A549 (cell line): ENCODE measurements around the gene SLC25A47. TPM values are rescaled to one million over a fixed set of nuclear protein-coding genes. Genes with fewer than 3 reads are reported as not detected.
"Not testable (repeated sequence)": the region's sequence is repeated elsewhere in the genome, so short reads cannot be mapped to it uniquely, and the experiment has no call there.

ENCODE experiments used
- ATAC-seq, 2 experiments: fragments of 200-7000 bp in 1 of 2; fragments of >200 bp in 1 of 2; cut with Nextera tagmentation in 1 of 2; cut with Tn5 transposase in 1 of 2; 3 replicates each; pipeline versions ENCODE4 v1.8.0 to v1.9.1; 2018 to 2020; ENCODE audit warnings: mild to moderate bottlenecking in 1 of 2, moderate library complexity in 1 of 2
- CTCF ChIA-PET: fragments of 300-600 bp; sonication (Branson Sonifier 250); formaldehyde crosslinking; extraction: SDS; loops from one replicate; lab custom pipeline; 2021; ENCODE audit warnings: antibody characterized with exemption, inconsistent platforms; lab: Yijun Ruan, JAX
- POLR2A ChIA-PET: fragments of 350-600 bp; formaldehyde crosslinking; extraction: SDS; loops from one replicate; lab custom pipeline; 2021; ENCODE audit warnings: antibody characterized with exemption, inconsistent platforms; lab: Yijun Ruan, JAX
- DNase-seq, 2 experiments: peaks; one replicate each; pipeline versions ENCODE4 v3.0.0 to v3.0.0-alpha.2; 2011 to 2016; ENCODE audit warnings: low read depth in 1 of 2, low spot score in 1 of 2
- FAIRE-seq: peaks from 2 replicates; lab custom pipeline; 2011; peaks lifted over from hg19 to GRCh38; lab: Jason Lieb, UNC
- H3K27ac ChIP-seq, 2 experiments: fragments of >200 bp; sonication (Bioruptor Twin); formaldehyde crosslinking; 3 replicates each; pipeline ENCODE4 v1.5.1; 2016 to 2017
- H3K4me1 ChIP-seq: fragments of >200 bp; sonication (Bioruptor Twin); formaldehyde crosslinking; 3 replicates; pipeline ENCODE4 v1.6.1; 2016
- H3K4me2 ChIP-seq: fragments of >200 bp; sonication (Bioruptor Twin); formaldehyde crosslinking; 3 replicates; pipeline ENCODE4 v1.6.1; 2016
- H3K4me3 ChIP-seq: fragments of >200 bp; sonication (Bioruptor Twin); formaldehyde crosslinking; 3 replicates; pipeline ENCODE4 v1.5.1; 2016
- H3K9me3 ChIP-seq: fragments of >200 bp; sonication (Bioruptor Twin); formaldehyde crosslinking; 3 replicates; pipeline ENCODE4 v1.6.1; 2016
- CEBPB ChIP-seq, 2 experiments: fragments of >200 bp in 1 of 2; sonication (Bioruptor Twin) in 1 of 2; formaldehyde crosslinking in 1 of 2; IDR thresholded peaks; 2 replicates each; pipeline ENCODE4 v1.6.1; 2012 to 2016
- EP300 ChIP-seq, 2 experiments: fragments of >200 bp; sonication (Bioruptor Twin); formaldehyde crosslinking; IDR thresholded peaks; 2 replicates in 1 of 2; 3 replicates in 1 of 2; pipeline ENCODE4 v1.6.1; 2016 to 2017
- FOSL2 ChIP-seq, 2 experiments: fragments of 450-650 bp in 1 of 2; fragments of >200 bp in 1 of 2; sonication (Bioruptor Twin) in 1 of 2; formaldehyde crosslinking; IDR thresholded peaks; 2 replicates each; pipeline versions ENCODE4 v1.5.0 to v1.6.1; 2016 to 2020; ENCODE audit warnings: mild to moderate bottlenecking in 1 of 2, moderate library complexity in 1 of 2
- FOXS1 ChIP-seq: fragments of 250-450 bp; sonication (Bioruptor Pico); IDR thresholded peaks from 2 replicates; pipeline ENCODE4 v1.5.0; 2020; ENCODE audit warnings: mild to moderate bottlenecking, moderate library complexity
- GATA3 ChIP-seq: IDR thresholded peaks from 2 replicates; pipeline ENCODE4 v1.6.1; 2012; ENCODE audit warnings: borderline replicate concordance
- HOXB13 ChIP-seq: fragments of 250-450 bp; sonication (Bioruptor Pico); IDR thresholded peaks from 2 replicates; pipeline ENCODE4 v1.5.0; 2020; ENCODE audit warnings: low read depth, mild to moderate bottlenecking, moderate library complexity
- KDM5A ChIP-seq: fragments of 200-600 bp; sonication (generic); IDR thresholded peaks from 2 replicates; pipeline ENCODE4 v1.6.1; 2016; ENCODE audit warnings: antibody characterized with exemption, mild to moderate bottlenecking
- MYC ChIP-seq: IDR thresholded peaks from 2 replicates; pipeline ENCODE4 v1.6.1; 2012; ENCODE audit warnings: mild to moderate bottlenecking, inconsistent platforms, low read length, improper control_type of control experiment, borderline replicate concordance
- NFE2L2 ChIP-seq: fragments of 150-350 bp; conservative IDR thresholded peaks from 2 replicates; pipeline ENCODE4 v1.6.1; 2014; ENCODE audit warnings: low read length
- SREBF2 ChIP-seq: fragments of 450-650 bp; IDR thresholded peaks from 2 replicates; pipeline ENCODE4 v1.6.1; 2014; ENCODE audit warnings: mild to moderate bottlenecking, moderate library complexity
- ZC3H11A ChIP-seq: fragments of 450-650 bp; IDR thresholded peaks from 2 replicates; pipeline ENCODE4 v1.6.1; 2014; ENCODE audit warnings: antibody characterized with exemption, mild to moderate bottlenecking
- ZFP36 ChIP-seq: fragments of 450-650 bp; IDR thresholded peaks from 2 replicates; pipeline ENCODE4 v1.6.1; 2014; ENCODE audit warnings: borderline replicate concordance; ENCODE audit not compliant: partially characterized antibody
- ZNF302 ChIP-seq: fragments of 250-450 bp; sonication (Bioruptor Pico); IDR thresholded peaks from 2 replicates; pipeline ENCODE4 v1.9.0; 2021; ENCODE audit warnings: inconsistent platforms, mild to moderate bottlenecking, moderate library complexity
- WGBS: methylation state at CpG from one replicate; pipeline ENCODE4 v1.1.6; 2017; ENCODE audit errors: missing lambda C conversion rate; 5-methylcytosine and 5-hydroxymethylcytosine counted together
- polyA plus RNA-seq, 4 experiments: library from polyadenylated mRNA; depleted of rRNA in 3 of 4; stranded (reverse); fragments of >200 nt; fragmentation: RNase III in 1 of 4; extraction: RNeasy Plus Mini Kit Qiagen cat#74134 plus additional on column Dnase treatment in 1 of 4; gene quantifications; 2 replicates in 3 of 4; 3 replicates in 1 of 4; pipeline ENCODE4 v1.2.3, GENCODE V29; 2011 to 2017
- TF ChIP-seq, protein P1 (sequence below): fragments of 150-350 bp; IDR thresholded peaks from 2 replicates; pipeline ENCODE4 v1.6.1; 2014; ENCODE audit warnings: low read depth, mild to moderate bottlenecking, low read length
- TF ChIP-seq, protein P2 (sequence below): fragments of >200 bp; sonication (Bioruptor Twin); formaldehyde crosslinking; IDR thresholded peaks from 3 replicates; pipeline ENCODE4 v1.6.1; 2016
- TF ChIP-seq, protein P3 (sequence below): fragments of 200-600 bp; sonication (generic); IDR thresholded peaks from 2 replicates; pipeline ENCODE4 v1.6.1; 2016; ENCODE audit warnings: antibody characterized with exemption, mild to moderate bottlenecking, moderate library complexity
- TF ChIP-seq, protein P4 (sequence below): IDR thresholded peaks from 2 replicates; pipeline ENCODE4 v1.6.1; 2012; ENCODE audit warnings: low read depth, borderline replicate concordance

The SLC25A47 gene
- polyA plus RNA-seq, 2 of the 4 experiments (the other 2 are of a cell fraction): not detected

DNA sequence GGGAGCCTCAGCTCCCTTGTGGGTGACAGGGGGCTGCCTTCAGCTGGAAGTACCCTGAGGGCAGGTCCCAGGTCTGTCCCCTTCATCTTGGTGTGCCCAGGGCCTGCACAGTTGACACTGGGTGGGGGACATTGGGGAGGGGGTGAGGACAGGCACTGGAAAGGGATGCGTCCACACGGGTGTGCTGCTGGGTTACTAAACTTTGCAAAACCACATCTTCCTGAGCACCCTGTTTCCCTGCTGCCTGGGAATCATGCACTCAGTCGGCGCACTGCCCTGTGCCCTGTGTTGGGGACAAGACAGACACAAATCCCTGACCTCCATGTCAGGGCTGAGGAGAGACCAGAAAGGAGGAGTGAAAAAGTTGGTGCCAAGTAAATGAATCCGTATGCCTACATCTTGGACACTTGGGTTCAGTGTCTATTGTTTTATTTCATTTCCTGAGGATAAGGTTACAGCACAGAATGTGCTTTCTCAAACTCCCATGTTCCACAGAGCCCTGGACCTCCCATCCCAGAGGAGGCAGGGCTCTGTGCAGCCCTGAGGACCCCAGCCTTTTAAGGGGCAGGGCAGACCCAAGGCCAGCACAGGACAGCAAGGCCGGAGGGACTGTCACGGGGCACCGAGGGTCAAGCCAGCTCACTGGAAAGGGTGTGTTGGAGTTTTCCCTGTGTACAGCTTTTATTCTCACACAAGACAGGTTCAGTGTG lies 14.0 kb upstream of the SLC25A47 start:
- FAIRE-seq: no peak
- TF ChIP-seq ZNF302 (CRISPR knock-in tag) (no peak), FOXS1 (no peak), CEBPB (IDR thresholded peaks at IDR 0.05) (no peak), GATA3 (no peak), FOSL2 (IDR thresholded peaks at IDR 0.05) (no peak), FOSL2 (CRISPR knock-in tag; IDR thresholded peaks at IDR 0.05) (no peak), NFE2L2 (no peak)
- TF ChIP-seq, protein P1, sequence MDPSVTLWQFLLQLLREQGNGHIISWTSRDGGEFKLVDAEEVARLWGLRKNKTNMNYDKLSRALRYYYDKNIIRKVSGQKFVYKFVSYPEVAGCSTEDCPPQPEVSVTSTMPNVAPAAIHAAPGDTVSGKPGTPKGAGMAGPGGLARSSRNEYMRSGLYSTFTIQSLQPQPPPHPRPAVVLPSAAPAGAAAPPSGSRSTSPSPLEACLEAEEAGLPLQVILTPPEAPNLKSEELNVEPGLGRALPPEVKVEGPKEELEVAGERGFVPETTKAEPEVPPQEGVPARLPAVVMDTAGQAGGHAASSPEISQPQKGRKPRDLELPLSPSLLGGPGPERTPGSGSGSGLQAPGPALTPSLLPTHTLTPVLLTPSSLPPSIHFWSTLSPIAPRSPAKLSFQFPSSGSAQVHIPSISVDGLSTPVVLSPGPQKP: no peak
- TF ChIP-seq, all 56 proteins: peak for 0
- ChIA-PET POLR2A (no interaction called here), CTCF (interaction anchor here (0.6 to 2.8 kb wide), 8 partner anchors 8 to 71 kb away, joined by 3 to 9 read pairs (median 4); no protein-coding TSS in a partner anchor)
- DNase-seq (no peak), ATAC-seq (no peak)
- no peaks in the 10 kb centered on the region for H3K9me3 ChIP-seq
- H3K4me2 ChIP-seq: no peak overlapping the region
- peaks cover 18% of the 10 kb centered on the region; the same call in 2 of the 3 replicates for H3K4me1 ChIP-seq
- no peak overlapping the region for H3K27ac ChIP-seq
- 84% methylated on average over 8 of the region's 8 CpGs for WGBS
- no peak overlapping the region for H3K4me3 ChIP-seq

DNA sequence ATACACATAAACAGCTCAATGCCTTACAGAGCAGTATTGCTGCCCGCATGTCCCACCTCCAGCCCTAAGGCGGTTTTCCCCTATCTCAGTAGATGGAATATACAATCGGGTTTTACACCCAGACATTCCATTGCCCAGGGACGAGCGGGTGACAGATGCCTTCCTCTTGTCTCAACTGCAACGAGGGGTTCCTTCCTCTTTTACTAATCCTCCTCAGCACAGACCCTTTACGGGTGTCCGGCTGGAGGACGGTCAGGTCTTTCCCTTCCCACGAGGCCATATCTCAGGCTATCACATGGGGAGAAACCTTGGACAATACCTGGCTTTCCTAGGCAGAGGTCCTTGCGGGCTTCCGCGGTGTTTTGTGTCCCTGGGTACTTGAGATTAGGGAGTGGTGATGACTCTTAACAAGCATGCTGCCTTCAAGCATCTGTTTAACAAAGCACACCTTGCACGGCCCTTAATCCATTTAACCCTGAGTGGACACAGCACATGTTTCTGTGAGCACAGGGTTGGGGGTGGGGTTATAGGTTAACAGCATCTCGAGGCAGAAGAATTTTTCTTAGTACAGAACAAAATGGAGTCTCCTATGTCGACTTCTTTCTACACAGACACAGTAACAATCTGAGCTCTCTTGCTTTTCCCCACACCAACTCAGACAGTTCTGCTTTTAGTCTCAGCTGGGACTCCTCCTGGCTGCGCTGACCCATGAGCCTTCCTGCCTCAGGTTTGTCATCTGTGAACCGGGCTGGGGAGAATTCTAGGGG lies 10.8 kb upstream of the SLC25A47 start:
- ChIA-PET CTCF (interaction anchor here (1.3 to 2.7 kb wide), 2 partner anchors 9 kb away, joined by 4 to 15 read pairs; no protein-coding TSS in a partner anchor), POLR2A (interaction anchor here (0.6 kb wide), 1 partner anchor 29 kb away, joined by 3 read pairs; no protein-coding TSS in a partner anchor)
- not testable (repeated sequence) for FAIRE-seq, H3K9me3 ChIP-seq, H3K4me2 ChIP-seq, DNase-seq, H3K4me3 ChIP-seq, H3K27ac ChIP-seq, H3K4me1 ChIP-seq, ATAC-seq
- WGBS: 72% methylated on average over 18 of the region's 18 CpGs

DNA sequence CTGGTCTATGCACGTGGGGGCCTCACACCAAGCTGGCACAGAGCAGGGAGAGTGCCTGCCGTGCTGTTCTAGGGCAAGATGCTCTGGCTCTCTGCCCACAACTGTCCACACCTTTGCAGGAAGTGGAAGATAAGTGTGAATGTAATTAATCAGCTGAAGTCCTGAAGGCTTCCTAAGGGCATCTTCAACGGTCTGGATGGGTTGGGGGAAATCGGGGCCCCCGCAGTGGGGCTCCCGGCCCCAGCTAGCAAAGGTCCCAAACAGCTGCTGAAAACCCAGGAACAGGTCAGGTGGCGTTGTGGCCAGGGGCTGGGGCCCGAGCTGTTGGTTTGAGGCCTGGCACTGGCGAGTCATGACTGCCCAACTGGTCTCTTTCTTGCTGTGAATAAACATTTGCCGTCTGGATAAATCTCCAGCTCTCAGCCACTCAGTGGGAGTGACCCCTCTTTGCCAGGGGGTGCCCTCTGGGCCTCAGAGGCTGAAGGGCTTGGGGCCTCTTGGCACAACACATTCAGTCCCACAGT lies 10.2 kb upstream of the SLC25A47 start:
- TF ChIP-seq, protein P2, sequence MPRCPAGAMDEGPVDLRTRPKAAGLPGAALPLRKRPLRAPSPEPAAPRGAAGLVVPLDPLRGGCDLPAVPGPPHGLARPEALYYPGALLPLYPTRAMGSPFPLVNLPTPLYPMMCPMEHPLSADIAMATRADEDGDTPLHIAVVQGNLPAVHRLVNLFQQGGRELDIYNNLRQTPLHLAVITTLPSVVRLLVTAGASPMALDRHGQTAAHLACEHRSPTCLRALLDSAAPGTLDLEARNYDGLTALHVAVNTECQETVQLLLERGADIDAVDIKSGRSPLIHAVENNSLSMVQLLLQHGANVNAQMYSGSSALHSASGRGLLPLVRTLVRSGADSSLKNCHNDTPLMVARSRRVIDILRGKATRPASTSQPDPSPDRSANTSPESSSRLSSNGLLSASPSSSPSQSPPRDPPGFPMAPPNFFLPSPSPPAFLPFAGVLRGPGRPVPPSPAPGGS: no peak
- TF ChIP-seq SREBF2 (no peak), ZFP36 (no peak), KDM5A (no peak), CEBPB (IDR thresholded peaks at IDR 0.05) (no peak), HOXB13 (CRISPR knock-in tag) (no peak), EP300 (IDR thresholded peaks at IDR 0.05) (no peak), ZC3H11A (no peak), MYC (no peak)
- TF ChIP-seq, protein P3, sequence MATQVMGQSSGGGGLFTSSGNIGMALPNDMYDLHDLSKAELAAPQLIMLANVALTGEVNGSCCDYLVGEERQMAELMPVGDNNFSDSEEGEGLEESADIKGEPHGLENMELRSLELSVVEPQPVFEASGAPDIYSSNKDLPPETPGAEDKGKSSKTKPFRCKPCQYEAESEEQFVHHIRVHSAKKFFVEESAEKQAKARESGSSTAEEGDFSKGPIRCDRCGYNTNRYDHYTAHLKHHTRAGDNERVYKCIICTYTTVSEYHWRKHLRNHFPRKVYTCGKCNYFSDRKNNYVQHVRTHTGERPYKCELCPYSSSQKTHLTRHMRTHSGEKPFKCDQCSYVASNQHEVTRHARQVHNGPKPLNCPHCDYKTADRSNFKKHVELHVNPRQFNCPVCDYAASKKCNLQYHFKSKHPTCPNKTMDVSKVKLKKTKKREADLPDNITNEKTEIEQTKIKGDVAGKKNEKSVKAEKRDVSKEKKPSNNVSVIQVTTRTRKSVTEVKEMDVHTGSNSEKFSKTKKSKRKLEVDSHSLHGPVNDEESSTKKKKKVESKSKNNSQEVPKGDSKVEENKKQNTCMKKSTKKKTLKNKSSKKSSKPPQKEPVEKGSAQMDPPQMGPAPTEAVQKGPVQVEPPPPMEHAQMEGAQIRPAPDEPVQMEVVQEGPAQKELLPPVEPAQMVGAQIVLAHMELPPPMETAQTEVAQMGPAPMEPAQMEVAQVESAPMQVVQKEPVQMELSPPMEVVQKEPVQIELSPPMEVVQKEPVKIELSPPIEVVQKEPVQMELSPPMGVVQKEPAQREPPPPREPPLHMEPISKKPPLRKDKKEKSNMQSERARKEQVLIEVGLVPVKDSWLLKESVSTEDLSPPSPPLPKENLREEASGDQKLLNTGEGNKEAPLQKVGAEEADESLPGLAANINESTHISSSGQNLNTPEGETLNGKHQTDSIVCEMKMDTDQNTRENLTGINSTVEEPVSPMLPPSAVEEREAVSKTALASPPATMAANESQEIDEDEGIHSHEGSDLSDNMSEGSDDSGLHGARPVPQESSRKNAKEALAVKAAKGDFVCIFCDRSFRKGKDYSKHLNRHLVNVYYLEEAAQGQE: no peak
- TF ChIP-seq, protein P4, sequence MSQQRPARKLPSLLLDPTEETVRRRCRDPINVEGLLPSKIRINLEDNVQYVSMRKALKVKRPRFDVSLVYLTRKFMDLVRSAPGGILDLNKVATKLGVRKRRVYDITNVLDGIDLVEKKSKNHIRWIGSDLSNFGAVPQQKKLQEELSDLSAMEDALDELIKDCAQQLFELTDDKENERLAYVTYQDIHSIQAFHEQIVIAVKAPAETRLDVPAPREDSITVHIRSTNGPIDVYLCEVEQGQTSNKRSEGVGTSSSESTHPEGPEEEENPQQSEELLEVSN: no peak
- Histone ChIP-seq H3K4me1 (0 out of 3 replicates have a peak, but pooled peaks cover 4% of the 10 kb centered on the region), H3K9me3 (no peaks in the 10 kb centered on the region), H3K27ac (no peak overlapping the region), H3K4me3 (no peak overlapping the region), H3K4me2 (no peak overlapping the region)
- no peak for FAIRE-seq
- ATAC-seq: no peak
- DNase-seq: no peak
- POLR2A ChIA-PET: interaction anchor here (0.6 kb wide), 1 partner anchor 23 kb away, joined by 7 read pairs; no protein-coding TSS in a partner anchor
- CTCF ChIA-PET: interaction anchor here (0.6 to 2.7 kb wide), 3 partner anchors 9 to 109 kb away, joined by 5 to 15 read pairs (median 7); no protein-coding TSS in a partner anchor
- 47% methylated on average over 10 of the region's 10 CpGs for WGBS
